HepG2 (cell line): ENCODE results near the gene POU2AF2. TPM values are rescaled to one million over a fixed set of nuclear protein-coding genes. Genes with fewer than 3 reads are reported as not detected.

Source experiments
- HIC2 ChIP-seq: sonication (generic); formaldehyde crosslinking; IDR thresholded peaks from 2 replicates; pipeline ENCODE4 v1.9.0; 2022; ENCODE audit warnings: low read depth, missing genetic modification reagents
- MTA1 ChIP-seq: sonication (generic); formaldehyde crosslinking; IDR thresholded peaks from 2 replicates; pipeline ENCODE4 v1.4.0; 2020; ENCODE audit warnings: missing genetic modification reagents, mild to moderate bottlenecking, borderline replicate concordance
- NFKB2 ChIP-seq: sonication (generic); formaldehyde crosslinking; IDR thresholded peaks from 2 replicates; pipeline ENCODE4 v1.4.0; 2020; ENCODE audit warnings: missing genetic modification reagents, borderline replicate concordance
- SALL1 ChIP-seq: sonication (generic); formaldehyde crosslinking; IDR thresholded peaks from 2 replicates; pipeline ENCODE4 v1.8.0; 2022; ENCODE audit warnings: mild to moderate bottlenecking, missing genetic modification reagents
- ZBTB38 ChIP-seq: sonication (generic); formaldehyde crosslinking; IDR thresholded peaks from 2 replicates; pipeline ENCODE4 v1.5.1; 2020; ENCODE audit warnings: mild to moderate bottlenecking, missing genetic modification reagents
- ZFY ChIP-seq: sonication (generic); formaldehyde crosslinking; IDR thresholded peaks from 2 replicates; pipeline ENCODE4 v1.4.0; 2020; ENCODE audit warnings: missing genetic modification reagents
- ZMAT3 ChIP-seq: sonication (generic); formaldehyde crosslinking; conservative IDR thresholded peaks from 2 replicates; pipeline ENCODE4 v1.7.0; 2021; ENCODE audit warnings: missing genetic modification reagents
- ZNF121 ChIP-seq: sonication (generic); formaldehyde crosslinking; IDR thresholded peaks from 2 replicates; pipeline ENCODE4 v1.5.0; 2020; ENCODE audit warnings: mild to moderate bottlenecking, missing genetic modification reagents
- ZNF451 ChIP-seq: sonication (generic); formaldehyde crosslinking; IDR thresholded peaks from 2 replicates; pipeline ENCODE4 v1.5.0; 2020; ENCODE audit warnings: mild to moderate bottlenecking, missing genetic modification reagents
- ZNF546 ChIP-seq: sonication (generic); formaldehyde crosslinking; conservative IDR thresholded peaks from 2 replicates; pipeline ENCODE4 v1.8.1; 2023; ENCODE audit warnings: mild to moderate bottlenecking, missing genetic modification reagents
- ZNF609 ChIP-seq: sonication (generic); formaldehyde crosslinking; IDR thresholded peaks from 2 replicates; pipeline ENCODE4 v1.4.0; 2020; ENCODE audit warnings: mild to moderate bottlenecking, missing genetic modification reagents, borderline replicate concordance
- polyA plus RNA-seq, 8 experiments: library from polyadenylated mRNA; depleted of rRNA in 3 of 8; stranded (reverse) in 7 of 8; unstranded in 1 of 8; fragments of >200 nt; fragmentation: Illumina TruSeq in 4 of 8; extraction: Trizol in 4 of 8; gene quantifications; 2 replicates each; pipeline versions ENCODE4 v1.2.1 to v1.2.3, GENCODE V29; 2011 to 2016; ENCODE audit warnings: low read depth in 4 of 8, missing spikeins in 1 of 8, mixed read lengths in 1 of 8; ENCODE audit not compliant: insufficient read depth in 1 of 8
- total RNA-seq, 5 experiments: library from RNA; depleted of rRNA; stranded (reverse); fragments of >200 nt; fragmentation: Illumina TruSeq; extraction: Trizol; gene quantifications; 2 replicates each; pipeline ENCODE4 v1.2.3, GENCODE V29; 2016; ENCODE audit warnings: low read depth in 1 of 5
- TF ChIP-seq, protein P1 (sequence below): sonication (generic); formaldehyde crosslinking; IDR thresholded peaks from 2 replicates; pipeline ENCODE4 v1.5.0; 2020; ENCODE audit warnings: missing genetic modification reagents, mild to moderate bottlenecking, borderline replicate concordance
- TF ChIP-seq, protein P2 (sequence below): sonication (generic); formaldehyde crosslinking; IDR thresholded peaks from 2 replicates; pipeline ENCODE4 v1.5.0; 2020; ENCODE audit warnings: mild to moderate bottlenecking, missing genetic modification reagents, moderate library complexity
- TF ChIP-seq, protein P3 (sequence below): sonication (generic); formaldehyde crosslinking; IDR thresholded peaks from 2 replicates; pipeline ENCODE4 v1.9.0; 2021; ENCODE audit warnings: missing genetic modification reagents, borderline replicate concordance

POU2AF2 gene
- total and polyA plus RNA-seq, 2 of the 13 experiments (the other 11 are each of a cell fraction or from before 2014, with no cell fraction given): 0.11 TPM; not detected in 1

DNA sequence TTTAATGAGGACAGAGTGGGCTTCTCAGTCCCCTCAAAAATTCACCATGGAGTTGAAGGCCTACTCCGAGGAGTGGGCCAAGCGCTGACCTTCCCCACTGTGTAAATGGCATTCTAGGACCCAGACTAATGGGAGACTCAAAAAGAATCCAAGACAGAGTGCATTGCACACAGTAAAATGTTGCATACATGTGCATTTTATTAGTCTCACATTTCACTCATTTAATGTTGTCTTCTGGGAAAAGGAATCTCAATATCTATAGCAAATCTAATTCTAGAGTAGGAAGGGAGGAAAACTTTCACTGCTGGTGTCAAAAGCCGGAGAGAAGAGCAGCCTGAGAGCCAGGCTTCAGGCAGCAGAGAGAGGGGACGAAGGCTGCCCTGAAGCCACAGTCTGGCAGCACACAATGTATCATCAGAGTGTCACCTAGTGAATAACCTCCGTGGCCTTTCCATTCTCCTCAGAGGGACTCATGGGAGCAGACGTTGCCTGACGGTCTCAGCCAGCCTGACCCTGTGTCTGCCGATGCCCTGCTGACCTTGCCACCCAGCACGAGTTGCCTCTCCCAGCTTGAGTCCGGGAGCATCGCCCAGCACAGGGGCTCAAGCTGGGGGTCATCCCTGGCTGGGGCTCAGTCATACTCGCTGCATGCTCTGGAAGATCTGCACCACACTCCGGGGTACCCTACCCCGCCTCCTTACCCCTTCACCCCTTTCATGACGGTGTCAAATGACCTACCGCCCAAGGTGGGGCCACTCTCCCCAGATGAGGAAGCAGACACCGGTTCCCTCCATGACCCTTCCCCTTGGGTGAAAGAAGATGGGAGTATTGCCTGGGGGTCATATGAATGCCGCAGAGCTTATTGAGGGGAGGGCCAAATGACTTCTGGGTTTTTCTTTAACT, 39.9 kb downstream of the POU2AF2 start (continued):
- TF ChIP-seq, protein P1, sequence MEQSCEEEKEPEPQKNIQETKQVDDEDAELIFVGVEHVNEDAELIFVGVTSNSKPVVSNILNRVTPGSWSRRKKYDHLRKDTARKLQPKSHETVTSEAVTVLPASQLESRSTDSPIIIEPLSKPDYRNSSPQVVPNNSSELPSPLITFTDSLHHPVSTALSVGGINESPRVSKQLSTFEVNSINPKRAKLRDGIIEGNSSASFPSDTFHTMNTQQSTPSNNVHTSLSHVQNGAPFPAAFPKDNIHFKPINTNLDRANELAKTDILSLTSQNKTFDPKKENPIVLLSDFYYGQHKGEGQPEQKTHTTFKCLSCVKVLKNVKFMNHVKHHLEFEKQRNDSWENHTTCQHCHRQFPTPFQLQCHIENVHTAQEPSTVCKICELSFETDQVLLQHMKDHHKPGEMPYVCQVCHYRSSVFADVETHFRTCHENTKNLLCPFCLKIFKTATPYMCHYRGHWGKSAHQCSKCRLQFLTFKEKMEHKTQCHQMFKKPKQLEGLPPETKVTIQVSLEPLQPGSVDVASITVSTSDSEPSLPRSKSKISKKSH (CRISPR knock-in tag): 0 out of 2 replicates have a peak, but pooled peaks have one; percentile 44
- TF ChIP-seq NFKB2 (CRISPR knock-in tag) (peak; percentile 66; the same call in 1 of the 2 replicates), ZNF451 (CRISPR knock-in tag) (no peak), MTA1 (CRISPR knock-in tag) (peak; percentile 68; the same call in 1 of the 2 replicates), ZNF546 (CRISPR knock-in tag) (0 out of 2 replicates have a peak, but pooled peaks have one; percentile 33), ZBTB38 (peak; percentile 66), ZNF609 (CRISPR knock-in tag) (0 out of 2 replicates have a peak, but pooled peaks have one; percentile 17), SALL1 (CRISPR knock-in tag) (peak; percentile 10; the same call in 1 of the 2 replicates), ZNF121 (no peak), ZMAT3 (CRISPR knock-in tag) (0 out of 2 replicates have a peak, but pooled peaks have one; percentile 34), ZFY (CRISPR knock-in tag) (no peak), HIC2 (peak; percentile 65)
- TF ChIP-seq, protein P2, sequence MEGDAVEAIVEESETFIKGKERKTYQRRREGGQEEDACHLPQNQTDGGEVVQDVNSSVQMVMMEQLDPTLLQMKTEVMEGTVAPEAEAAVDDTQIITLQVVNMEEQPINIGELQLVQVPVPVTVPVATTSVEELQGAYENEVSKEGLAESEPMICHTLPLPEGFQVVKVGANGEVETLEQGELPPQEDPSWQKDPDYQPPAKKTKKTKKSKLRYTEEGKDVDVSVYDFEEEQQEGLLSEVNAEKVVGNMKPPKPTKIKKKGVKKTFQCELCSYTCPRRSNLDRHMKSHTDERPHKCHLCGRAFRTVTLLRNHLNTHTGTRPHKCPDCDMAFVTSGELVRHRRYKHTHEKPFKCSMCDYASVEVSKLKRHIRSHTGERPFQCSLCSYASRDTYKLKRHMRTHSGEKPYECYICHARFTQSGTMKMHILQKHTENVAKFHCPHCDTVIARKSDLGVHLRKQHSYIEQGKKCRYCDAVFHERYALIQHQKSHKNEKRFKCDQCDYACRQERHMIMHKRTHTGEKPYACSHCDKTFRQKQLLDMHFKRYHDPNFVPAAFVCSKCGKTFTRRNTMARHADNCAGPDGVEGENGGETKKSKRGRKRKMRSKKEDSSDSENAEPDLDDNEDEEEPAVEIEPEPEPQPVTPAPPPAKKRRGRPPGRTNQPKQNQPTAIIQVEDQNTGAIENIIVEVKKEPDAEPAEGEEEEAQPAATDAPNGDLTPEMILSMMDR (CRISPR knock-in tag): peak; percentile 27; the same call in 1 of the 2 replicates
- TF ChIP-seq, protein P3, sequence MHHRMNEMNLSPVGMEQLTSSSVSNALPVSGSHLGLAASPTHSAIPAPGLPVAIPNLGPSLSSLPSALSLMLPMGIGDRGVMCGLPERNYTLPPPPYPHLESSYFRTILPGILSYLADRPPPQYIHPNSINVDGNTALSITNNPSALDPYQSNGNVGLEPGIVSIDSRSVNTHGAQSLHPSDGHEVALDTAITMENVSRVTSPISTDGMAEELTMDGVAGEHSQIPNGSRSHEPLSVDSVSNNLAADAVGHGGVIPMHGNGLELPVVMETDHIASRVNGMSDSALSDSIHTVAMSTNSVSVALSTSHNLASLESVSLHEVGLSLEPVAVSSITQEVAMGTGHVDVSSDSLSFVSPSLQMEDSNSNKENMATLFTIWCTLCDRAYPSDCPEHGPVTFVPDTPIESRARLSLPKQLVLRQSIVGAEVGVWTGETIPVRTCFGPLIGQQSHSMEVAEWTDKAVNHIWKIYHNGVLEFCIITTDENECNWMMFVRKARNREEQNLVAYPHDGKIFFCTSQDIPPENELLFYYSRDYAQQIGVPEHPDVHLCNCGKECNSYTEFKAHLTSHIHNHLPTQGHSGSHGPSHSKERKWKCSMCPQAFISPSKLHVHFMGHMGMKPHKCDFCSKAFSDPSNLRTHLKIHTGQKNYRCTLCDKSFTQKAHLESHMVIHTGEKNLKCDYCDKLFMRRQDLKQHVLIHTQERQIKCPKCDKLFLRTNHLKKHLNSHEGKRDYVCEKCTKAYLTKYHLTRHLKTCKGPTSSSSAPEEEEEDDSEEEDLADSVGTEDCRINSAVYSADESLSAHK: no peak
